Testis (tissue), 2 donors: ENCODE data around the gene CD72.

Experiments used
- CTCF ChIP-seq, 3 experiments: fragments of 450-650 bp in 2 of 3; fragments of 200-600 bp in 1 of 3; sonication (generic) in 1 of 3; IDR thresholded peaks; one replicate each; pipeline ENCODE4 v1.5.1; 2016 to 2019; ENCODE audit warnings: antibody characterized with exemption in 3 of 3, mild to moderate bottlenecking in 2 of 3, moderate library complexity in 1 of 3
- POLR2A ChIP-seq: fragments of 450-650 bp; IDR thresholded peaks from one replicate; pipeline ENCODE4 v1.6.1; 2017; ENCODE audit warnings: antibody characterized with exemption, mild to moderate bottlenecking, moderate library complexity

GRCh38 chr9:35664531-35665470, 46.6 kb upstream of the CD72 start, which contains the start of gene ARHGEF39:
- TF ChIP-seq CTCF (IDR thresholded peaks at IDR 0.05) (no peak), POLR2A (no peak)
